ENCODE measurements around the gene NELFB.

Gene NELFB

DNA sequence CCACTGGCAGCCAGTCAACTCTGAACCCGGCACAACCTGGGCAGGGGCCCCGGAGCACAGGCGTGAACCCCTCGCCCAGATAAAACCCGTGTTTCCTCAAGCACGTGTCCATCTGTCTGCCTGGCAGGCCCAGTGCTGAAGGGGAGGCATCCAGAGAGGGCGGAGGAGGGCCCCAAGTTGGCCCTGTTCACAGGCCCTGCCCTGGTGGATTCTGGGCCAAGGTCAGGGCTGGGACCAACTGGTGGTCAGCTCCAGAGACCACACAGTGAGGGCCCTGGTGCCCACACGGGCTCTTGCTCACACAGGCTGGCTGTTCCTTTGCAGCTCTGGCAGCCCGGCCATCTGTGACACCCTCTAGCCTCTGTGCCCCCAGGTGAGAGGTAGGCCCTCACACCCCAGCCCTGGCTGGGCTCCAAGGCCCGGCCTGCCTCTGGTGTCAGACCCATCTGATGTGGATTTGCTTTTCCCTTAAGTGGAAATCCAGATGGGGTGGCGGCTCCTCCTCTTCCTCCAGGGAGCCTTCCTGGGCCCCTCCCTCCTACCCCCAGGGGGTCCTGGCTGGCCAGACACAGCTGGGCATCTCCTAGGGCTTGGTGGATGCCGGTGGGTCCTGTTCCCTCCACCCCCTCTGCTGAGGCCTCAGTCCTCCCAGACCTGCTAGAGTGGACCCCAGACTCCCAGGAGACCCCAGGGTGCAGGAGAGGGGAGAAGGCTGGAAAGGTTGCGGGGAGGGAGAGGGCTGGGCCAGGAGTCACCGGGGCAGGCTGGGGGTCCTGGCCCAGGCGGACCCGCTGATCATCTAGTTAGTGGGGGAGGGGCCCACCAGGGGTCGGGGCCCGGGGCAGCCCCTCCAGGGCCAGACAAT, 4.6 kb upstream of the NELFB start:
- DNase-seq: no peak

DNA sequence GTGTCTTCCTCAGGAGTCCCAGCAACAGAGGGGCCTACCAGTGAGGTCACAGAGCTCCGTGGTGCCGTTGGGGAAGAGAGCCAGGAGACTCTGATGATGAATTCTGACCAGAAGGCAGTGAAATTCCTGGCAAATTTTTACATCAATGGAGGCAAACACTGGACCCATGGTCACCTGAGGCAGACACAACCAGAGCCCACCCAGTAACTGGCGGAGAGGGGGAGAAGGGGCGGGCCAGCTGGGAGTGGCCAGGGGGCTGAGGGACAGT, 4.0 kb upstream of the NELFB start, which contains the start of gene STPG3:
STPG3 (plus strand) TSS at position 93 of the 268 bp plus-strand sequence; CDS start at position 94, 1 bp downstream.
- no peak for DNase-seq

DNA sequence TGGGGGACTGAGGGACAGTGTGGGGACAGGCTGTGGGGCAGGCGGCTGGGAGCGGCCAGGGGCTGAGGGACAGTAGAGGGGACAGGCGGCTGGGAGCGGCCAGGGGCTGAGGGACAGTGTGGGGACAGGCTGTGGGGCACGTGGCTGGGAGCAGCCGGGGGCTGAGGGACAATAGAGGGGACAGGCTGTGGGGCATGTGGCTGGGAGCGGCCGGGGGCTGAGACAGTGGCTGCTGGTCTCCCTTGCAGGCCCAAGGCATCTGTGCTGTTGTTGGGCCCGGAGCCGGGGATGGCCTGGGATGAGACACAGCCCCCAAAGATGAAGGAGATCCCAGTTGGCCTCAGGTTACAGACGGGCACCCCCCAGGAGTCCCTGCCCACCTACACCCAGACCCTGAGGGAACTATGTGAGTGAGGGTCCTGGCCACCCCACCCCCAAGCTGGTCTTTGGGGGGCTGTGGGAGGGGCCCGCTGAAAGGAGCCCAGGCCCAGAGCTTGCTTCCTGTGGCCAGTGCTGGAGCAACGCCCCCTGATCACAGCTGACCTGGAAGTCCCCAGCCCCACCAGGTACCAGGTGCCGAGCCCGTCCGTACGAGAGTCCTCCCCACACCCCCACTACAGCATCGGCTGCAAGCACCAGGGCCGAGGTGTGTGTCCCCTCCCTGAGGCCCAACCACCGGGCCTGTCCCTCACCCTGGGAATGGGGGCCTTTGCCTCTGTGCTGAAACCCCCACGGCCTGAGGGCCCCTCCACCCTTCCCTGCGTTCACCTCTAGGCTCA, 3.4 kb upstream of the NELFB start:
- DNase-seq: no peak

DNA sequence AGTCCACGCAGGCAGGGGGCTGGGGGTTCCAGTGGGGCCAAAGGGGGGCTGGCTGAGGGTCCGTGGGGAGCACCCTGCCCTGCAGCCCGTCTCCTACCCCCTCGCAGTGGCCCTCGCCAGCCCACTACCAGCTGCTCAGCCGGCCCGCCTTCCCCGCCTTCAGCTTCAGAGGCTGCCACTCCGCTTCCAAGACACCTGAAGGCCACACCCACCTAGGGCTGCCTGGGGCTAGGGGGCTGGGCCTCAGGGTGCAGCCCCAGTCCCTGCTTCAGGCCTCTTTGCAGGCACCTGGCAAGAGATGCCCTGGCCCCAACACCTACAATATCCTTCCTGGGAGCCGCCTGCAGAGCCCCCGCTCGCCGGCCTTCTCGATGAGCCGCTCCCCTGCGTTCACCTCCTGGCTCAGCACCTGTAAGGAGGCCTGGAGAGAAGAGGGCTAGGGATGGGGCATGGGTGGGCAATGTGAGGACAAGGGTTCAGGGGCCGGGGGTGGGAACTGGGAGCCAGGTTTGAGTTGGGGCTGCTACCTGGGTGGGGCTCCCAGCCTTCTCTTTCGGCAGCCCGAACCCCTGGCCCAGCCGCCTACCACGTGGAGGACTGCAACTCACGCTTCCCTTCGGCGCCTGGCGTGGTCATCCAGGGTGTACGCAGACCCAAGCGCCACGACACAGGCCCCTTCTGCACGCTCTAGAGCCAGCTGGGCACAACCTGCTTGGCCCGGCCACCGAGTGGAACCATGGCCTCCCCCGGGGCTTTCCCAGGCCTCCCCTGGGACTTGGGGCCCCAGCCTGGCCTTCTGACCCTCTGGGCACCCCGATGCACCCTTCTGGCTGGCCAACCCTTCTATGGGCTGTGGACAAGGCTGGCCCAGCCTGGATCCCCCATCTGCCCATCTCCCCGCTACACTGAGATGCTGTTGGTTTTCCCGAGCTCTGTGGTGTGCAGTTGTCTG, 2.3 kb upstream of the NELFB start:
- no peak for DNase-seq

DNA sequence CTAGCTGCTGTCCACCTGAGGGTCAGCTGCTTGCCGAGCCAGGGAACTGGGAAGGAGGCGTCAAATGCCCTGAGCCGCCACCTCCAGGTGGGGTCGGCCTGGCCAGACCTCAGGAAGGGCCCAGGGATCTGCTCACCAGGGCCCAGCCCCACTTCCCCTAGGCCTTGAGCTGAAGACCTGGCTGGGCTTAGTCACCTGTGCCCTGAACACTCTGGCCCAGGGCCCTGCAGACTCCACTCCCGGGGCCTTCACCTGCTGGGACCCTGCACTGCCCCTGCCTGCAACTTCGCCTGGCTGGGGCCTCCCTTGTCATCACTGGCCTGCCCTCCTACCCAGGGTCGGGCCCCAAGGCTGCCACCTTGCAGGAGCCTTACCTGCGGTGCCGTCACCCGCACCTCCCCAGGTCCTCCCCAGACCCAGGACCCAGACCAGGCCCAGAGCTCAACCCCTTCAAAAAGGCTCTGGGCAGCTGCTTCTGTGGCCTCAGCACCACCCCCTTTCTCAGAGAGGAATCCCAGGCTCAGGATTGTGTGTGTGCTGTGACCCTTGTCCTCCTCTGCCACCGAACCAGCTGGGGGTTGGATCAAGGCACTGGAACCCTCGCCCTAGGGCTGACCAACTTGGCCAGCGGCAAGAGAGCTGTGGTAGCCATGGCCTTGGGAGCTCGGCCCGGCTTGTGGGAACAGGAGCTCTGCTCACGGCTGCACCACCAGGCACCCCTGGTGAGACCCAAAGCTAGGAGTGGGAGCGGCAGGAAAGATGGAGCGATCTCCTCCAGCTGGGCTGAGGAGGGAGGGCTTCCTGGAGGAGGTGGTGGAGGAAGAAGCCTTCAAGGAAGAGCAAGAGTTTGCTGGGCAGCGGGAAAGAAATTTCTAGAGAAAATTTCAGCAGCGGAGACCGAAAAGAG, 1.2 kb upstream of the NELFB start:
- no peak for DNase-seq

DNA sequence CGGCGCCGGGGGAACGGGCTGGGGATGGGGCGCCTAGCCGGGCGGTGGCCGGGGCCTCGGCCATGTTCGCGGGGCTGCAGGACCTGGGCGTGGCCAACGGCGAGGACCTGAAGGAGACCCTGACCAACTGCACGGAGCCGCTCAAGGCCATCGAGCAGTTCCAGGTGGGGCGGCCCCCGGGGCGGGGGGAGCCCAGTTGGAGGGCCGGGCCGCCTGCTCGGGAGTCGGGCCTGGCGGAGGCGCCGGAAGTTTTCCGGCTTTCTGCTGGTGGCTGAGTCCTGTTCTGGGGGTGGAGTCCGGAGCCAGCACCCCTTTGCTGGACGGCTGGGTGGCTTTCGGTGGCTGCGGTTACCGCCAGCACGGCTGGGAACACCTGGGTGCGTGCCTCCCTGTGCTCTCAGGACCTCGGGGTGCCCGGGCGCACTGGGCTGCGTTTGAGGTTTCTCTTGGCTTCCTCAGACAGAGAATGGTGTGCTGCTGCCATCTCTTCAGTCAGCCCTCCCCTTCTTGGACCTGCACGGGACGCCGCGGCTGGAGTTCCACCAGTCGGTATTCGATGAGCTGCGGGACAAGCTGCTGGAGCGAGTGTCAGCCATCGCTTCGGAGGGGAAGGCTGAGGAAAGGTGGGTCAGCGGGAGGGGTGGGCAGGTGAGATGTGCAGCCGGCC, 454 bp downstream of the NELFB start:
- DNase-seq: no peak

DNA sequence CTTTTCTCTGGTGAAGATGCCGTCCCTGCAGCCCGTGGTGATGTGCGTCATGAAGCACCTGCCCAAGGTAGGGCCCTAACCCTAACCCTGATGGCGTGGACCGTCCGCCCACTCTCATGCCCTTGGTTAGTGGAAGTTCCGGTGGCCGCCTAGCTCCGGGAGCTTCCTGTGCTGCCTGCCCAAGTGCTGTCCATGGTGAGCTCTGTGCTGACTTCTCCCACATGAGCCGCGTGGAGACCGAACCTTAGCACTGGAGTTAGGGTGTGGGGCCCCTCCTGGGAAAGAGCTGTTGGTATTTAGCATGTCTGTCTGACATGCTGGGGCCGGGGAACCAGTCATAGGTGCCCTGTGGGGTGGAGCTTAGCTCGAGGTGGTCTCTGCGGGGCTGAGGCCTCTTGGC, 1.2 kb downstream of the NELFB start:
- no peak for DNase-seq

DNA sequence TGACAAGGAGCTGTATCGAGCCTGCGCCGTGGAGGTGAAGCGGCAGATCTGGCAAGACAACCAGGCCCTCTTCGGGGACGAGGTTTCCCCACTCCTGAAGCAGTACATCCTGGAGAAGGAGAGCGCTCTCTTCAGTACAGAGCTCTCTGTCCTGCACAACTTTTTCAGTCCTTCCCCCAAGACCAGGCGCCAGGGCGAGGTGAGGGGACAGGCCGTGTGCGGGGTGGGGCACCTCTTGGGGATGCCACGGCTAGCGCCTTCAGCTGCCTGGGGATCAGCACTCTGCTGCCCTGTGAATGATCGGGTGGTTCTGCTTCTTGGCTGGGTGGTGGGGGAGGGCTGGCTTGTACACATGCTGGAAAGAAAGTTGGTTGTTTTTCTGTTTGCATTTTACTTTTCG, 1.7 kb downstream of the NELFB start:
- no peak for DNase-seq

DNA sequence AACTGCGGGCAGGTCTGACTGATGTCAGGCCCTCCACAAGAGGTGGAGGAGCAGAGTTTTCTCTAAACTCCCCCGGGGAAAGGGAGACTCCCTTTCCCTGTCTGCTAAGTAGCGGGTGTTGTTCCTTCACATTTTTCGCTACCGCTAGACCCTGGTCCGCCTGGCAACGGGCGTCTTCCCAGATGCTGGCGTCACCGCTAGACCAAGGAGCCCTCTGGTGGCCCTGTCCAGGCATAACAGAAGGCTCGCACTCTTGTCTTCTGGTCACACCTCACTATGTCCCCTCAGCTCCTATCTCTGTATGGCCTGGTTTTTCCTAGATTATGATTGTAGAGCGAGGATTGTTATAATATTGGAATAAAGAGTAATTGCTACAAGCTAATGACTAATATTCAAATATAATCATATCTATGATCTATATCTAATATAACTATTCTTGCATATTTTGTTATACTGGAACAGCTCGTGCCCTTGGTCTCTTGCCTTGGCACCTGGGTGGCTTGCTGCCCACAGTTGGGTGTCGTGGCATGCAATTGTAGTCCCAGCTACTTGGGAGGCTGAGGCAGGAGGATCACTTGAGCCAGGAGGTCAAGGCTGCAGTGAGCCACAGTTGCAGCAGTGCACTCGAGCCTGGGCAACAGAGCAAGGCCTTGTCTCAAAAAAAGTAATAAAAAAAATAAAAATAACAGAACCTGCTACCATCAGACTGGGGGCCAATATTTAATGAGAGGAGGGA, 7.2 kb downstream of the NELFB start:
- peak in 1 of 2 experiments; percentile 15 for DNase-seq

DNA sequence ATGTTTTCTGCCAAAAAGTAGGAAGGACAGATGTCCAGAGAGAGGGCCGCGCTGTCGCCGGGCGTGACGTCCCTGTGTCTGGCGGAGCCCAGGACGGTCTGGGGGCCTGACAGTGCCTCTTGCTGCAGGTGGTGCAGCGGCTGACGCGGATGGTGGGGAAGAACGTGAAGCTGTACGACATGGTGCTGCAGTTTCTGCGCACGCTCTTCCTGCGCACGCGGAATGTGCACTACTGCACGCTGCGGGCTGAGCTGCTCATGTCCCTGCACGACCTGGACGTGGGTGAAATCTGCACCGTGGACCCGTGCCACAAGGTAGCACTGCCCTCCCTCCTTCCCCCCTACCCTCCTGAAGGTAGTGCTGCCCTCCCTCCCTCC, 7.8 kb downstream of the NELFB start:
- no peak for DNase-seq

DNA sequence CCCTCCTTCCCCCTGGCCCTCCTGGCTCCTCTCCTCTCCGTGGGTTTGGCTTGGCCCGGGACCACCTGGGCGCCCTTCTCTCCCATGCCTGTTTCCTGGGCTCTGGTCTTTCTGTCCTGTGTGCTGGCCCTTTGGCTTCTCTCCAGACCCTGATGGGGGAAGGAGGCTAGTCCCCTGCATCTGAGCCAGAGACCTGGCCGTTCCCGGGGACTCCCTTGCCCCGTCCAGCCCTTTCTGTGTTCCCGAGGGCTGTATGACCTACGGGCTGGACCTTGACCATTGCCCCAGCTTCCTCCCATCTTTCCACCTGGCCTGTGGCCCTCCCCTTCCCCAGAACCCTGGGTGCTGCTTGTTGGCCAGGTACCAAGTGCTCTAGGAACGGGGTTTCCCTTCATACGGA, 8.4 kb downstream of the NELFB start:
- DNase-seq: no peak

DNA sequence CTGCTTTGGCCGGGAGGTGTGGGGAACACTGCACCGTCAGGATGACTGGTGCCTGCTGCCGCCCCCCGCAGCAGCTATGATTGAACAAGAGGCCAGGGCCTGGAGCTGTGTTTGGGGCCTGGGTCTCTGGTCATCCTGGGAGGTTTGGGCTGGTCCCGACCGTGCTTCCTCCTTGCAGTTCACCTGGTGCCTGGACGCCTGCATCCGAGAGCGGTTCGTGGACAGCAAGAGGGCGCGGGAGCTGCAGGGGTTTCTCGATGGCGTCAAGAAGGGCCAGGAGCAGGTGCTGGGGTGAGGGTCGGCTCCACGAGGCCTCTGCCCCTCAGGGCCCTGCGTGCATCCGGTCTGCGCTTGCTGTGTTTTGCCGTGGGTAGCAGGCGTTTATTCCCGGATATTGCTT, 8.9 kb downstream of the NELFB start:
- no peak for DNase-seq

DNA sequence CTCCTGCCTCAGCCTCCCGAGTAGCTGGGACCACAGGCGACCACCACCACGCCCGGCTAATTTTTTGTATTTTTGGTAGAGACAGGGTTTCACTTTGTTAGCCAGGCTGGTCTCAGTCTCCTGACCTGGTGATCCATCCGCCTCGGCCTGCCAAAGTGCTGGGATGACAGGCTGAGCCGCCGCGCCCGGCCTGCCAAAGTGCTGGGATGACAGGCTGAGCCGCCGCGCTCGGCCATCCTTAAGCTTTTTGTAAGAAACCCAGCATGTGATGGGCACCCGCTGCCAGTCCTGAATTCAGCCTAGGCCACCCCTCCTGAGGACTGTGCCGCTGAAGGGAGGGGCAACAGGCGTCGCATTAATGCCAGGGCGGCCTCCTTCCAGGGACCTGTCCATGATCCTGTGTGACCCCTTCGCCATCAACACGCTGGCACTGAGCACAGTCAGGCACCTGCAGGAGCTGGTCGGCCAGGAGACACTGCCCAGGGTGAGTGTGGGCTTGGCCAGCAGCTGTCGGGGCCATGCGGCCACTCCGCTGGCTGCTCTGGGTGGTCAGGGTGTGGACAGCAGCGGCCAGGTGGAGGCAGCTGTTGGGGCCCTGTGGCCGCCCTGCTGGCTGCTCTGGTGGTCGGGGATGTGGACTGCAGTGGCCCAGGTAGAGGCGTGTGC, 10.5 kb downstream of the NELFB start:
- no peak for DNase-seq

DNA sequence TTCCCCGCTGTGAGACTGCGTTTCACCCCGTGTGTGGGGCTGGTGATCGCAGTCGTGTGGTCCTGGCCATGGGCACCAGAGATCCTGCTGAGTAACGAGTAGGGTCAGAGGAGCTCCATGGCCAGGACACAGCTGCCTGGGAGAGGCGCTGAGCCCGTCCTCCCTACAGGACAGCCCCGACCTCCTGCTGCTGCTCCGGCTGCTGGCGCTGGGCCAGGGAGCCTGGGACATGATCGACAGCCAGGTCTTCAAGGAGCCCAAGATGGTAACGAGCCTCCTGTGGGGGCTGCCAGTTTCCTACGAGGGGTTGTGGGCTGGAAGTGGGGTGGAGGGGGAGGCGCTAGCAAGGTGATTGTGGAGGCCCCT, 11.0 kb downstream of the NELFB start:
- no peak for DNase-seq

DNA sequence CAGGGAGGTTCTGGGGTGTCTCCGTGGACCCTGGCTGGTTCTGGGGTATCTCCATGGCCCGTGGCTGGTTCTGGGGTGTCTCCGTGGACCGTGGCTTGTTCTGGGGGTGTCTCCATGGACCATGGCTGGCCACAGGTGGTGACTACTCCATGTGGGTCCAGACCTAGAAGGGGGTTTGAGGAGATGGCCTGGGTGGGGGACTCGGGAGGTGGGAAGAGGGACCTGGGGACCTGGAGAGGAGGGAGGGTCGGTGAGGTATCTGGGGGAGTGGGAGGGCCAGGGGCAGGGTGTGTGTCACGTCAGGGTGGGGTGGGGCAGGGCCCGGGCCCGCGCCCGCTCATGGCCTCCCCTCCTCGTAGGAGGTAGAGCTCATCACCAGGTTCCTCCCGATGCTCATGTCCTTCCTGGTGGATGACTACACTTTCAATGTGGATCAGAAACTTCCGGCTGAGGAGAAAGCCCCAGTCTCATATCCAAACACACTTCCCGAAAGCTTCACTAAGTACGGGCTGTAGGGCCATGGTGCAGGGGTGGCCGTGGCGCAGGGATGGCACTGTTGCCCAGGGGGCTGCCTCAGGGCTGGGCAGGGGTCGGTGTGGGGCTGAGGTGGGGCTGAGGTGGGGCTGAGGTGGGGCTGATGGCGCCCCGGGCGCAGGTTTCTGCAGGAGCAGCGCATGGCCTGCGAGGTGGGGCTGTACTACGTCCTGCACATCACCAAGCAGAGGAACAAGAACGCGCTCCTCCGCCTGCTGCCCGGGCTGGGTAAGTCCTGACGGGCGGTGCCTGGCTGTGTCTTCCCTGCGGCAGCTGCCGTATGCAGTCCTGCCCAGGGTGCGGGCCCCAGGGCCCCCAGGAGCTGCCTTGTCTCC, 11.7 kb downstream of the NELFB start:
- DNase-seq: no peak

DNA sequence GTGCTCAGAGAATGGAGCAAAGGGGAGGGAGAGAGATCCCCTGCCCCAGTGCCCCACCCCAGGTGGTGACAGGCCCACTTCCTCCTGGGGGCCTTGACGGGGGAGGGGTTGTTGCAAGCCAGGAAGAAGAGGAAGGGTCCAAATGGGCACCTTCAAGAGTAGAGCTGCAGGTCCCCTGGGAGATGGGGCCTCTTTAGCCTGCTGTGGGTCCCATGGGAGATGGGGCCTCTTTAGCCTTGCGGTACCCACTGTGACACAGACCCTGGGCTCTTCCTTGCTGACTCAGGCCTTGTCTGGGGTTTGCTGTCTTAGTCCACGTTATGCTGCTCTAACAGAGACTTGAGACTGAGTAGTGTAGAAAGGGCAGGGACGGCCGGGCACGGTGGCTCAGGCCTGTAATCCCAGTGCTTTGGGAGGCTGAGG, 12.8 kb downstream of the NELFB start:
- no peak for DNase-seq

DNA sequence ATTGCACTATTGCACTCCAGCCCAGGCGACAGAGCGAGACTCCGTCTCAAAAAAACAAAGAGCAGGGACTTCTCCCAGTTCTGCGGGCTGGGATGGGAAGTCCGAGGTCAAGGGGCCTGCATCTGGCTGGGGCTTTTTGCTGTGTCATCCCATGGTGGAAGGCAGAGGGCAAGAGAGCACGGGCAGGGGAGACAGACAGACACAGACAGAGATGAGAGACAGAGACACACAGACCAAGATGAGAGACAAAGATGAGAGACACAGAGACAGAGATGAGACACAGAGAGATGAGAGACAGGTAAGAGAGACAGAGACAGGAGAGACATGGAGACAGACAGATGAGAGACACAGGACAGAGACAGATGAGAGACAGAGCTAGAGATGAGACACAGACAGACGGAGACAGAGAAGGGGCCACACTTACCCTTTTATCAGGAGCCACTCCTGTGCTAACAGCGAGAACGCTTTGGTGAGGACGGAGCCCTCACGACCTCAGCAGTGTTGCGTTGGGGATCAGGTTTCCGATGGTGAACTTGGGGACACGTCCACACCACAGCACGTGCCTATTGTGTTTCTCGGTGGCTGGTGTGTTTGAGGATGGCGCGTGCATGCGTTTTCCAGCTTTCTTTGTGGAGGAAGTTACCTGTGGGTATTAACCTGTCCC, 13.5 kb downstream of the NELFB start:
- no peak for DNase-seq

DNA sequence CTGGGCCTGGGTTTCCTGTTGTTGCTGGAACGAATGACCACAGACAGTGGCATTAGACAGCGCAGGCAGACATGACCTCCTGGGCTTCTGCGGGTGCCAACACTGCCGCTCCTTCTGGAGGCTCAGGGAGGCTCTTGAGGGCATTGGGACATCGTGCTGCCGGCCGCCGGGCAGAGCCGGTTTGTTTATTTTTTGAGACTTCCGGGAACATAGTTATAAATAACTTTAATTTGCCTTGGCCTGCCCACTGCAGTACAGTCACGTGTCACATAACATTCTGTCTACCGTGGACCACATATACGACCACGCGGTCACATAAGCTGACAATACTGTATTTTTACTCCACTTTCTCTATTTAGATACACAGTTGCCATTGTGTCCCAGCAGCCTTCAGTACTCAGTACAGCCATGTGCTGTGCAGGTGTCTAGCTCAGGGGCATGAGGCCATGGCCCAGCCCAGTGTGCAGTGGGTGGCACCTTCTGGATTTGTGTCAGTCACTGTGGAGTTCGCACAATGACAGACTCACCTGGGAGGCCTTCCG, 14.2 kb downstream of the NELFB start:
- no peak for DNase-seq

Measured in cerebellar nuclear complex (tissue), 1 donor.